SH-SY5Y (cell line): ENCODE data around the gene HOXB8.

Source experiments
- GATA2 ChIP-seq: IDR thresholded peaks from 2 replicates; pipeline ENCODE4 v1.6.1; 2011; ENCODE audit warnings: mild to moderate bottlenecking, low read depth, low read length
- GATA3 ChIP-seq: IDR thresholded peaks from 2 replicates; pipeline ENCODE4 v1.6.1; 2011; ENCODE audit warnings: low read depth, mild to moderate bottlenecking, low read length, moderate library complexity

GRCh38 chr17:48593840-48594537 is 21.1 kb downstream of the HOXB8 start:
- TF ChIP-seq GATA3 (no peak), GATA2 (no peak)
